ENCODE data around the gene CXXC4. TPM values are rescaled to one million over a fixed set of nuclear protein-coding genes. Genes with fewer than 3 reads are reported as not detected.
A peak's percentile ranks its signal among the peaks of the same experiment; 100 is the strongest.

CXXC4 gene
- total RNA-seq, 2 donors from 2014 or later, result 5.6 to 12.4 TPM

DNA sequence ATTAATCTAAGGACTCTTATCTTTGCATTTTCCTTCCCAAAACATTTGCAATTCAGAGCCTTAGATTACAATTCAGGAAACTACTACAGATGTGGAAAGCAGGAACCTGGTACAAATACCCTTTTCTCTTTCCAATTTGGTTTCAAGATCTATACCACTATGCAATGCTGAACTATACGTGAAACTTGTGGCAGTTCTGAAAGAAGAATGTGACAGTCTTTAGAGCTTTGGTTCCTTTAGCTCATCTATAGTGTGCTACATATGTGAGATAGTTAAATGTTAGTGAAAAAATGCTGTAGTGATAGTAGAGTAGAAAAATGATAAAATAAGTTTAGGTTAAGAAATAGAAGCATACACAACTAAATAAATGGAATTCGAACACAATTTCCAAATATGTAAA, 50.0 kb downstream of the CXXC4 start:
- WGBS, 2 experiments (ENCODE audit: insufficient coverage in 1 of 2, insufficient read length in 1 of 2), result 80 to 95% methylated on average over 2 of the region's 2 CpGs

DNA sequence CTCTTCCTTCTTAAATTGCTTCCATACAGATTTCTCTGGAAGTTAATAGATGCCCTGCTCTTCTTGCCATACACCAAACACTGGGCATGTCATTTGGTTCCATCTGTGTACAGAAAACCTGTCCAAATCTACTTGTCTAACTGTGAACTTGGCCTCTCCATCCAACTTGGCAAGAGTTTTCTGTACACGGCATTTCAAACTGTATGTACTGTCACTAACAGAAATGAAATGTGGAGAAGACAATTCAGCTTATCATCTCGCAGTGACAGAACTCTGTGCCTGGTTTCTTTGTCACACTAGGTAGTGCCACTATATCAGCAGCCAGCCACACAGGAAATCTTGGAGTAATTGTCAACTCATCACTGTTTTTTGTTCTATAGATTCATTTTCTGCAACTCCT, 58.2 kb downstream of the CXXC4 start:
- H3K27ac Mint-ChIP-seq, result no peak overlapping the region
- H3K27me3 ChIP-seq (ENCODE audit: control insufficient read depth, insufficient read depth, low read length, poor library complexity, severe bottlenecking), result no peaks in the 10 kb centered on the region
- H3K9ac ChIP-seq (ENCODE audit: extremely low read depth, low read length, poor library complexity, severe bottlenecking), result no peak overlapping the region
- no peaks in the 10 kb centered on the region for H3K36me3 Mint-ChIP-seq (ENCODE audit: low read depth)
- TF ChIP-seq, protein P1, sequence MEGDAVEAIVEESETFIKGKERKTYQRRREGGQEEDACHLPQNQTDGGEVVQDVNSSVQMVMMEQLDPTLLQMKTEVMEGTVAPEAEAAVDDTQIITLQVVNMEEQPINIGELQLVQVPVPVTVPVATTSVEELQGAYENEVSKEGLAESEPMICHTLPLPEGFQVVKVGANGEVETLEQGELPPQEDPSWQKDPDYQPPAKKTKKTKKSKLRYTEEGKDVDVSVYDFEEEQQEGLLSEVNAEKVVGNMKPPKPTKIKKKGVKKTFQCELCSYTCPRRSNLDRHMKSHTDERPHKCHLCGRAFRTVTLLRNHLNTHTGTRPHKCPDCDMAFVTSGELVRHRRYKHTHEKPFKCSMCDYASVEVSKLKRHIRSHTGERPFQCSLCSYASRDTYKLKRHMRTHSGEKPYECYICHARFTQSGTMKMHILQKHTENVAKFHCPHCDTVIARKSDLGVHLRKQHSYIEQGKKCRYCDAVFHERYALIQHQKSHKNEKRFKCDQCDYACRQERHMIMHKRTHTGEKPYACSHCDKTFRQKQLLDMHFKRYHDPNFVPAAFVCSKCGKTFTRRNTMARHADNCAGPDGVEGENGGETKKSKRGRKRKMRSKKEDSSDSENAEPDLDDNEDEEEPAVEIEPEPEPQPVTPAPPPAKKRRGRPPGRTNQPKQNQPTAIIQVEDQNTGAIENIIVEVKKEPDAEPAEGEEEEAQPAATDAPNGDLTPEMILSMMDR (conservative IDR thresholded peaks at IDR 0.05), result no peak
- DNase-seq, result no peak
- no peaks in the 10 kb centered on the region for H3K9me3 ChIP-seq (ENCODE audit: control insufficient read depth, low read length)
- no peak overlapping the region for H3K4me3 Mint-ChIP-seq
- 91 to 100% methylated on average over 1 to 2 of the region's 2 CpGs for WGBS, 2 experiments (ENCODE audit: insufficient coverage in 1 of 2, insufficient read length in 1 of 2)
- H3K36me3 ChIP-seq (ENCODE audit: control insufficient read depth, insufficient read depth, low read length), result no peaks in the 10 kb centered on the region
- H3K27ac ChIP-seq (ENCODE audit: low read depth, low read length), result no peak overlapping the region
- H3K4me3 ChIP-seq (ENCODE audit: low read length), result no peak overlapping the region
- H3K27me3 Mint-ChIP-seq (ENCODE audit: insufficient read depth), result no peaks in the 10 kb centered on the region
- H3K4me1 ChIP-seq (ENCODE audit: control insufficient read depth, insufficient read depth, low read length), result no peaks in the 10 kb centered on the region
- H3K4me1 Mint-ChIP-seq, result peaks cover 3% of the 10 kb centered on the region
- no peaks in the 10 kb centered on the region for H3K9me3 Mint-ChIP-seq

More for the DNA sequence above, 50.0 kb downstream of the CXXC4 start:
- H3K27me3 ChIP-seq (ENCODE audit: control insufficient read depth, insufficient read depth, low read length, poor library complexity, severe bottlenecking), result no peaks in the 10 kb centered on the region
- Mint-ChIP-seq H3K9me3 (no peaks in the 10 kb centered on the region), H3K4me3 (no peak overlapping the region), H3K27ac (no peak overlapping the region), H3K27me3 (ENCODE audit: insufficient read depth) (no peaks in the 10 kb centered on the region), H3K36me3 (ENCODE audit: low read depth) (no peaks in the 10 kb centered on the region), H3K4me1 (no peaks in the 10 kb centered on the region)
- H3K27ac ChIP-seq (ENCODE audit: low read depth, low read length), result no peak overlapping the region
- no peak overlapping the region for H3K9ac ChIP-seq (ENCODE audit: extremely low read depth, low read length, poor library complexity, severe bottlenecking)
- H3K9me3 ChIP-seq (ENCODE audit: control insufficient read depth, low read length), result no peaks in the 10 kb centered on the region
- no peaks in the 10 kb centered on the region for H3K36me3 ChIP-seq (ENCODE audit: control insufficient read depth, insufficient read depth, low read length)
- no peak for DNase-seq
- no peak overlapping the region for H3K4me3 ChIP-seq (ENCODE audit: low read length)
- no peaks in the 10 kb centered on the region for H3K4me1 ChIP-seq (ENCODE audit: control insufficient read depth, insufficient read depth, low read length)
- TF ChIP-seq, protein P1 (conservative IDR thresholded peaks at IDR 0.05), result no peak

DNA sequence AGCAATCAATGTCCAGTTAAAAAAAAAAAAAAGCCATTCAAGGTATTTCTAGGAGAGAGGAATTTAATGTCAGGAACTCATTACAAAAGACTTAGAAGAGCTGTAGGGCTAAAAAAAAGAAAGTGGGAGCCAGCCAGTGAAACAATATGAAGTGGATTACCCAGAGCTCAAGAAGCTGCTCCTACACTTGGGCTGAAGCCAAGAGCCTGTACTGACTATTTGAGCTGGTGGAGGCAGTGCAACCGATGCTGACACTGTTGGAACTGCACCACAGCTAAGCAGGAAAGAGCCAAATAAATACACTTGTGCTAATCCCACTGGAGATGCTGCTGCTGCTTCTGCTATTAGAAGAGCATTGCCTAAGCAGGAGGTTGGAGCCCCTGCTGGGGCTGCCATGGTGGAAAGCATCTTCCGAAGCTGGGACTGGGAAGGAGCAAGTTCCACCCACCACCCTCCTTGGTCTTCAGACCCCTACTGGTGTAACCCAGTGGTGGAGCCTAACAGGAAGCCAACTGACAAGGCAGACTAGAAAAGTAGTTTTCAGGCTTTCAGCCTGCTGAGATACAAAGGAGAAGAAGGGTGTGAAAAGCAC, 65.4 kb downstream of the CXXC4 start:
- DNase-seq, result no peak
- H3K9me3 Mint-ChIP-seq, result peaks cover 9% of the 10 kb centered on the region
- TF ChIP-seq, protein P1 (conservative IDR thresholded peaks at IDR 0.05), result peak; percentile 18
- Histone ChIP-seq H3K27ac (ENCODE audit: low read depth, low read length) (no peak overlapping the region), H3K4me3 (ENCODE audit: low read length) (no peak overlapping the region), H3K9me3 (ENCODE audit: control insufficient read depth, low read length) (peaks cover 8% of the 10 kb centered on the region), H3K27me3 (ENCODE audit: control insufficient read depth, insufficient read depth, low read length, poor library complexity, severe bottlenecking) (no peaks in the 10 kb centered on the region), H3K4me1 (ENCODE audit: control insufficient read depth, insufficient read depth, low read length) (no peaks in the 10 kb centered on the region), H3K9ac (ENCODE audit: extremely low read depth, low read length, poor library complexity, severe bottlenecking) (no peak overlapping the region), H3K36me3 (ENCODE audit: control insufficient read depth, insufficient read depth, low read length) (no peaks in the 10 kb centered on the region)
- H3K27me3 Mint-ChIP-seq (ENCODE audit: insufficient read depth), result no peaks in the 10 kb centered on the region
- no peak overlapping the region for H3K4me3 Mint-ChIP-seq
- 98 to 100% methylated on average over 1 to 2 of the region's 2 CpGs for WGBS, 2 experiments (ENCODE audit: insufficient coverage in 1 of 2, insufficient read length in 1 of 2)
- peaks cover under 1% of the 10 kb centered on the region for H3K4me1 Mint-ChIP-seq
- no peaks in the 10 kb centered on the region for H3K36me3 Mint-ChIP-seq (ENCODE audit: low read depth)
- H3K27ac Mint-ChIP-seq, result no peak overlapping the region

Data from endodermal cell (in vitro differentiated cells).